Renal pelvis (tissue), 4 donors: ENCODE results near the gene CCDC92B. TPM values are rescaled to one million over a fixed set of nuclear protein-coding genes. Genes with fewer than 3 reads are reported as not detected.

Source experiments
- DNase-seq: peaks from one replicate; pipeline ENCODE4 v3.0.0-alpha.2; 2013
- polyA plus RNA-seq, 3 donors: library from polyadenylated mRNA; unstranded; fragments of 120-200 nt; gene quantifications; one replicate each; pipeline ENCODE4 v1.2.1, GENCODE V29; 2013; ENCODE audit not compliant: insufficient read length in 3 of 3

Gene CCDC92B
- polyA plus RNA-seq, 3 donors: 0.14 to 0.43 (median 0.27) TPM

DNA sequence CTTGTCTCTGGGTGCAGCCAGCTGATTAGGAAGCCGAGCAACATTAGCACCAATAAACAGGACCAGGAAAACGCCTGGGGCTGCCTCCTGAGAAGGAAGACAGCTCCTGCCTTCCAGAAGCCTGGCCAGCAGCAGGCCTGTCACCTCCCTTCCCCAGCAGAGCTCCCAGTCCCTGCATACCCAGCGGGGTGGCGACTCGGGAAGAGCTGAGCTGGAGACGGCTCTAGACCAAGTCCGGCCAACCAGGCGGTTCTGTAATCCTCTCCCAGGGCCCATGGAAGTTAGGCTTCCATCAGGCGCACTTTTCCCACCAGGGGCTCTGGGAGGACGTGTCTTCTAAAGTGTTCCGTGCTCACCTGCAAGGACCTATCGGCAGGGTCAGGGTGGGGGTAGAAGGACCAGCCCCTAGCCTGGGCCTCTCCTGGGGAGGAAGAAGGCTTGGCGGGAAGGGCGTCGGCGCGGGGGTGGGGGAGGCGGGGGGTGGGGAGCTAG lies 25.9 kb downstream of the CCDC92B start:
- no peak for DNase-seq

DNA sequence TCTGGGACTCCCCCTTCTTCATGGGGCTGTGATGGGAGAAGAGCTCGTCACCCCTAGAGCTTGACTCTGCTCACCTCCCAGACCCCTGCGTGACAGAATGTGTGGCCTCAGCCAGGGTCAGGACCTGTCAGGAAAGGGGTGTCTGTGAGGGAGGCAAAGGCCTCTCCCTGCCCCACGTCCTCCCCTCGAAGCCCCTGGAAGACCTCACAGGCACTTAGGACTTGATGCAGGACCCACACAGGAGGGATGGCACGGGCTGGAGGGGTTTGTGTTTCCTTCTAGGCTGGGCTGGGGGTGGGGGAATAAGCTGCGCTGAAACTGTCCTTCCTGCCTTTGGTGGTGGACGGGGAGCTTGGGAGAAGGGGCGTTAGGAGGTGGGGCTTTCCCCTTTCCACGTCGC lies 26.8 kb downstream of the CCDC92B start:
- DNase-seq: no peak

DNA sequence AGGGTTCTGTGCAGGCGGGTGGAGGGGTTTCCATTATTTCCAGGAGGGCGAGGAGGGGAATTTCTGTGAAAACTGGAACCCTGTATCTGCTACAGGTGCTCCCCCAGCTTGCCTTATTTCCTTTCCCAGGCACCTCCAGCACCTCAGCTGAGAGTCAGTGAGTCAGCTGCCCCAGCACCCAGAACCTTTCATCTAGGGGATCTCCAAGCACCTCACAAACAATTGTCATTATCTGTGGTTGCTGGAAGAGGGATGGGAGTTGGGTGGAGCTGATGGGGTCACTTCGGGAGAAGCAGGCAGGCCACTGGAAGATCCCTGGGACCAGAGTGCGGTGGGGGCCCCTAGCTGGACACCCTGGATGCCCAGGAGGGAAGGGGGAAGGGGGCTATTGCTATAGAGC lies 27.8 kb downstream of the CCDC92B start:
- DNase-seq: no peak

DNA sequence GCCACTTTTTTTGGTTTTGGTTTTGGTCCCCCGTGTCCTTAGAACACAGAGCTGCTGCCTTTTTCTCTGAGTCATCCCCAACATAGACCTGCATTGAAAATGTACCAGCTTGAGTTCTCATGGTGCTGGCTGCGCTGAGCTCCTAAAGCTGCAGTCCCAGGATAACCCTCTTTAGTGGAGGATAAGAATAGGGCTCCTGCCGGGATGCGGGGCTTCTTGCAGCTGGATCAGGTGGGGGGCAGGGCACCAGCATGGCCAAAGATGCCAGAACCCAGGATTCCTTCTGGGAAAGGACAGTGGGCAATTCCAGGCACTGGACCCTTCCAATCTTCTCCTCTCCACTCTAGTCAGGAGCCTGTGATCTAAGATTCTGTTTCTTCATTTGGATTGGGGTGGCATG lies 29.6 kb downstream of the CCDC92B start:
- DNase-seq: no peak

DNA sequence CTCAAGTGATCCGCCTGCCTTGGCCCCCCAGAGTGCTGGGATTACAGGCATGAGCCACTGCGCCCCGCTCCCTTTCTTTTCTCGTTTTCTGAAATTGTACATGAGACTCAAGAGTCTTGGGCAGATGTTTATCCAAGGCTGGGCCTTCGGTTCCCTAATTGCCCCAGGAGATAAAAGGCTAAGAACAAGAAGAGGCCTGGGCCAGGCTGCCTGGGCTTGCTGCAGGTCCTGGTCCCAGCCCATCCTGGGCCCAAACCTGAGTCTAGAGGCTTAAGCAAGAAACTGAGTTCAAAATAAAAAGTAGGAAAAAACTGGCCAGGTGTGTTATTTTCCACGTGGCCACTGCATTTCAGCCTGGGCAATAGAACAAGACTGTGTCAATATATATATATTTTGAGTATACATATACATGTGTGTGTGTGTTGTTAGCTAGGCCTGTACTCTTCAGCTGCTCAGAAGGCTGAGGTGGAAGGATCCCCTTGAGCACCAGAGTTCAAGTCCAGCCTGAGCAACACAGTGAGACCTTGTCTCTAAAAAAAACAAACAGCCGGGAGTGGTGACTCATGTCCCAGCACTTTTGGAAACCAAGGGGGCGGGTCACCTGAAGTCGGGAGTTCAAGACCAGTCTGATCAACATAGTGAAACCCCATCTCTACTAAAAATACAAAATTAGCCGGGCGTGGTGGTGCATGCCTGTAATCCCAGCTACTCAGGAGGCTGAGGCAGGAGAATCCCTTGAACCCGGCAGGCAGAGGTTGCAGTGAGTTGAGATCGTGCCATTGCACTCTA lies 31.1 kb downstream of the CCDC92B start:
- DNase-seq: no peak

DNA sequence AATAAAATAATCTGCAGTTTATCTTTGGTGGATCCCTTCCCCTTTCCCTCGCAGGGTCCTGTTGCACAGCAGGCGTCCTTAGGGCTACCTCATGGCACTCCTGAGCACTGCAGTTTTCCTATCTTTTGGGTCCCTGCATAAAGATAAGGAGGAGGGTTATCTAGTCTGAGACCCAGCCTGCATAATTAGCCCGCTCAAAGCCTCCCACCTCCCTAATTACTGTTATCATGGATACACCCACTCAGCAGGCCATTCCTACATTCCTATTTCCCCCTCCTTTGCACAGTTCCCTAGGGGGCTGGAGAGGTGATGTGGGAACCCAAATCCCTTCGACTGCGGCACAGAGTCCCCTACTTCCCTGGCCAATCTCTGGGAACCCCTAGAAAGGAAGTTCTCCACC lies 32.8 kb downstream of the CCDC92B start:
- no peak for DNase-seq

DNA sequence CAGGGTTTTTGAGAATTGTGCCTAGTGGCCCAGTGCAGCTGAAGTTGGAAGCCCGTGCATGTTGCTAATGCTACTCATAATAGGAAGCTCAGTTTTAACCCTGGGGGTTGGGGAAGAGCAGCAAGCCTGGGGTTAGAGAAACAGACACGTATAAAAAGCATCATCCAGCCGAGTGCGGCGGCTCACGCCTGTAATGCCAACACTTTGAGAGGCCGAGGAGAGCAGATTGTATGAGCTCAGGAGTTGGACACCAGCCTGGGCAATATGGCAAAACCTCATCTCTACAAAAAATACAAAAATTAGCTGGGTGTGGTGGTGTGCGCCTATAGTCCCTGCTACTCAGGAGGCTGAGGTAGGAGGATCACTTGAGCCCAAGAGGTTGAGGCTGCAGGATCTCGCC lies 35.6 kb downstream of the CCDC92B start:
- no peak for DNase-seq

DNA sequence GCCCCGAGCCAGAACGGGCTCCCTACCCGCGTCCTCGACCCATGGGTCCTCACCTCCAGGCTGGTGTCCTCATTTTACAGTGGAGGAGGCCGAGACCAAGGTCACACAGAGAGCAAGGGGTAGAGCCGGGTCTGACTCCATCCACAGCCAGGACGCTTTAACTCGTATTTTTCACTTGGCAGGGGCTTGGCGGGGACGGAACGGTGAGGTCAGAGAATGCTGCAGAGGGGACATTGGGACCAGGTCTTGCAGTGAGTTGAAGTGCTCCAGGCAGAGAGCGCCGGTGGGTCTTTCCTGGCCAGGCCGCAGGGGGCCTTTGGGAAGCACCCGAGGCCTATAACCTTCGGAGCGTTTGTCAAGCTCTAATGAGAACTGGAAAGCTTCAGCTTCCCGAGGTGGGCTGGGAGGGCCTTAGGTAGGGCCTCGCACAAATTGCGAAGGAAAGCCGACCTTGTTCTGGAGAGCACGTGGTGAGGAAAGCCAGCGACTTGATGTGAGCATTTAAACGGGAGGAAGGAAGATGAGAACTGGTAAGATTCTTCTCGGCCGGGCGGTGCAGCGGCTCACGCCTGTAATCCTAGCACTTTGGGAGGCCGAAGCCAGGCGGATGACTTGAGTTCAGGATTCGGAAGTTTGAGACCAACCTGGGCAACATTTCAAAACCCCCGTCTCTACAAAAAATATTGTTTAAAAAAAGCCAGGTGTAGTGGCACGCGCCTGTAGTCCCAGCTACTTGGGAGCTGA lies 37.0 kb downstream of the CCDC92B start:
- DNase-seq: no peak

DNA sequence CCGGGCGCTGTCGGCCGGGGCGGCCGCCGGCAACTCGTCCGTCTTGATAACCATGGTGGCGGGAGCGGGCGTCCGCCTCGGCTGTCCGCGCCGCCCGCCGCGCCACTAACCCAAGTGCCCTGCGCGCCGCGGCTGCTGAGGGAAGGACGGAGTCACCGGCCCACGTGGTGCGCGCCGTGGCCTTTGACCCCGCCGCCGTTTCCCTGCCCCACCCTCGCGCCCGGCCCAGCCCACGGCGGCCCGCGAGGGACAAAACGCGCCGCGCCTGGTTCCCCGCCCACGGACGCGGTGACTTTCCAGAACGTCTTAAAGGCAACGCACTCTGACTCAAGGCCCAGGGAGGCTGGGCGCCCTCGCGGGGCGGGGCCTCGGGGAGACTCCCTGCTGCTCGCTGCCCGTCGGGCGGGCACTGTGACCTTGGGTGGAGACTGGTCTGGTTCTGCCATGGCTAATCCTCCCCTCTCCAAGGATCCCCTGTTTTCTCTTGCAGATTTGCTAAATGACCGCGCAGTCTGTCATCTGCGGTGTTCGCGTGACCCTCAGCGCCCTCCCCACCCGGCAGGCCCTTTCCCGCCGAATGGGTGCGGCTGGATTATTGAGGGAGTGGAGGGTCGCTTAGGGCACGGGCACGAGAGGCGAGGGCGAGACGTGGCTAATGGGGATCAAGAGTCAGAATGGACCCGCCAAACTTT lies 37.7 kb downstream of the CCDC92B start, which contains the start of gene CLUH:
Gene CLUH (minus strand): TSS at position 157 of the 692 bp plus-strand sequence. CDS start 103 bp downstream, at position 54.
- peak; percentile 95 for DNase-seq

DNA sequence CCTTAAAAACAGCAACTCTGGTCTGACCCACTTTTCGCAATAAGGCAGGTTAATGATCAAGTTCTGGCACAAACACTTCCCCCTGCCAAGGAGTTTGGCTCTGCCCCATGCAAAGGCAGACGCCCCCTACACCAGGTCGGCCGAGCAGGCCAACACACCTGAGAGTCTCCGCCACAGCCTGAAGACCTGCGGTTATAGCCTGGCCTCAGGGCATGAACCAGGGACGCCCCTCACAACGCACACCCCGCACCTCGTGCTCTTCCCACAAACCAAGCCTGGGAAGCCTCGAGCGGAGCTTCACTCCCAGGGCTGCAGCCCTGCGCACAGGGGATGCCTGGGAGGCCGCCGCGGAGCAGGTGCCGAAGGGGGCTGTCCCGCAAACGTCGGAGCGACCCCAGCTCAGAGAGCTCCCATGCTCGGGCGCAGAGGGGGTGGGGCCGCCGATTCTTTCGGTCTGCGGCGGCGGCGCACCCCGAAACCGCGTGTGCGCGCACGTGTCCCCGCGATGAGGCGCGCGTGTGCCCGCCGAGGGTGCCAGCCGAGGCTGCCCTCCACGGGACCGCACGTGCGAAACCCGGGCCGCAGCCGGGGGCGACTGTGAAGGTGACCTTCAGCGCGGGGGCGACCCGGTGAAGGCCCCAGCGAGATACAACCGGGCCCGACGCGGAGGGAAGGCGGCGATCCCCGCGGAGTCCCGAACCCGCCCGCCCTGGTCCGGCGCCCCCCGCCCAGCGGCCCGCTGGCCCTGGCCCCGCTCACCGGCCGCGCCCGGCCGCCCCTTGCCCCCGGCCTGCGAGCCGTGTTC lies 38.4 kb downstream of the CCDC92B start:
- DNase-seq: no peak

DNA sequence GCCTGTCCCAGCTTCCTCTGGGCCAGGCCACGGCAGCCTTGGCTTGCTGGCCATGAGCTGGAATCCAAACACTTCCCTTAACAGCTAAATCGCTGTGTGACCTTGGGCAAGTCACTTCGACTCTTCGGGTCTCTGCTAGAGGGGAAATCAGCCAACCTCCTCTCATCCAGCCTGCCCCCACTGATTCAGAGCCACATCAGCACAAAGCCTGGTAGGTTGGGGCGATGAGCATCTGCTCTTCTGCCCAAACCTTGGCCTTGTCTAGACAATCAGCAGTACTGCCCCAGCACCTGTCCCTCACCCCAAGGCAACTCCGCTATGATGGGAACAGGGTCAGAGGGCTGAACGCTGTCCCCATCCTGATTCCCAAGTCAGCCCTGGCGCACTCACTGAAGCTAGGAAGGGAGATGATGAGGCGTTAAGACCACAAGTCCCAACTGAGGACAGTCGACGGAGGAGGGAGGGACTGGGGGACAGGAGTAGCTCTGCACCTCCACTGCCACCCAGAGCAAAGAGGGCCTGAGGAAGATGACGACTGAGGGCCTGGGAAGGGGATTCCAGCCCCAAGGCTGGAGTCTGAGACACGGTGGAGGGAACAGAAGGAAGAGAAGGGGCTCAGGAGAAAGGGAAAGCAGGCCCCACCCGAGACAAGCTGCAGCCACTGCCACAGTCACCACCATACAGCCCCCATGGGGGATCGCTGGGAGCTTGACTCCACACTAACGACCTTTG lies 39.2 kb downstream of the CCDC92B start:
- DNase-seq: no peak

DNA sequence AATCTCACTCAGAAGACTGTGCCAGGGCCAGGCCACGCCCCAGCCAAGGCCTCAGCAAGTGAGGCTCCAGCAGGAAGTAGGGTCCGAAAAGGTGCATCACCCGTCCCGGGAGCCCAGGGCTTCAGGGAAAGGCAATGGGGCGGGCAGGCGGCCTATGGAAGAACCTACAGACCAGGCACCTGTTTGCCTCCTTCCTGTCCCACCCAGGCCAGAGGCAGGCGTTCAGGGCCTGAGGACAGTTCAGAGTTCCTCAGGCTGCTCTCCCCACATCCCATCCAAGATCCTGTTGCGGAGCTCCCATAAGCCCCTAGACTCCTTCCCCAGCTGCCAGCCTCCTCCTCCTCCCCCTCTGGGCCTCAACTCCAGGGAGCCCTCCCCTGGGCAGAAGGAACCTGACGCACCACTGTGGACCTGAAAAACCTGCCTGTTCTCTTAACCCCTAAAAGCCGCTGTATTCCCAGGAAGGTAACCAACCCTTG lies 40.2 kb downstream of the CCDC92B start:
- DNase-seq: no peak

DNA sequence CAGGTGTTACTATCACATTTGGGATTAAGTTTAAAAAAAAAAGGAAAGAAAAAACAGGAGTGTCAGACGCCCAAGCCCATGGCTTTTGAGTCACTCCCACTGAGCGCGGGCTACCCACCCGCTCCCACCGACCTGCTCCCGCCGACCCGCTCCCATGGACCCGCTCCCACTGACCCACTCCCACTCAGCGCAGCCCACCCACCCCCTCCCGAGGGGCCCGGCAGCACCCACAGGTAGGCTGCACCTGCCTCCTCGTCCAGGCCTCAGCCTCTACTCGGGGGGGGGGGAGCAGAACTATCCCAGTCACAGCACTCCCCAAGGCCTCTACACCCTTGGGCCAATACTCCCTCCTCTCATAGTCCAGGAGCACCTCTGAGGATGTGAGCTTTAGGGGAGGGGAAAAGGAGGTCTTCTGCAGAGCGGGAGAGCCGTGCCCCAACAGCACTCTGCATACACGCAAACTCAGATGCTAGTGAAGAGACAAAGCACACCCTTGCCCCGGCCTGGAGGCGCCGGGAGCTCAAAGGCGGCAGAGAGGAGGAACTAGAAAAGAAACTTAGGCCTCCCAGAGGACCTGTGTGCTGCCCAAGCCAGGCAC lies 40.8 kb downstream of the CCDC92B start:
- DNase-seq: no peak

DNA sequence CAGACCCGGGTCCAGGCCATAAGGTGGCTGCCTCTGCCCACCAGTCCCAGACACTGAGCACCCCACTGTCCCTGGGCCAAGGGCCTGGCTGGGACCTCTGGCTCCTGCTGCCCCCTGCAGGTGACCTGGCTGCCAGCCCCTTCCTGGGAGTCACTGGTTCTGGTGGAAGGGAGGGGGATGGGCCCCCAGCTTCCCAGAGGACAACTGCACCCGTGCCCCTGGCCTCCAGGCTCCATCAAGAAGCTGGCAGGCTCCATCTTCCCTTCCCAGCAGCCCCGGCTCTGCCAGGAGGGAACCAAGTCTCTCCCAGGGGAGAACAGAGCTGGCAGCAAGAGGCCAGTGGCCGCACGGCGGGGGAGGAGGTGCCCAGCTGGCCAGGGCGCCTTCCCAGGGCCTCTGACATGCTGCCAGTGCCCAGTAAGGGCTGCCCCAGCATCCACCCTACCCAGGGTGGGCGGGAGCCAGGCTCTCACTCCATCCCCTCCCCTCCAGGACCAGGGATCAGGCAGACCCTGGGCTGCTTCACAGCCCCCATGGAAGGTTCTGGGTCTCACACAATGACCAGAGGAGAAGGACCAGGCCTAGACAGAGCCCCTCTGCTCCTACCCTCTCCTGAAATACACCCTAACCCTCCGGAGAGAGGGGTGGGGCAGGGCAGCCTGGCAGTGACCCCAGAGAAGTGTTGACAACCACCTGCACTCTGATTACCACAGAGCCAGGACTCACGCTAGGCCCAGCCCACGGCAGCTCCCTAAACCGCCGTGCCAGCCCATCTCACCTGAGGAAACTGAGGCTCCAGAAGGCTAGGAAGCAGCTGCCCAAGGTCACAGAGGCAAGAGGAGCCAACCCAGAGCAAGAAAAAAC lies 41.5 kb downstream of the CCDC92B start:
- DNase-seq: no peak

DNA sequence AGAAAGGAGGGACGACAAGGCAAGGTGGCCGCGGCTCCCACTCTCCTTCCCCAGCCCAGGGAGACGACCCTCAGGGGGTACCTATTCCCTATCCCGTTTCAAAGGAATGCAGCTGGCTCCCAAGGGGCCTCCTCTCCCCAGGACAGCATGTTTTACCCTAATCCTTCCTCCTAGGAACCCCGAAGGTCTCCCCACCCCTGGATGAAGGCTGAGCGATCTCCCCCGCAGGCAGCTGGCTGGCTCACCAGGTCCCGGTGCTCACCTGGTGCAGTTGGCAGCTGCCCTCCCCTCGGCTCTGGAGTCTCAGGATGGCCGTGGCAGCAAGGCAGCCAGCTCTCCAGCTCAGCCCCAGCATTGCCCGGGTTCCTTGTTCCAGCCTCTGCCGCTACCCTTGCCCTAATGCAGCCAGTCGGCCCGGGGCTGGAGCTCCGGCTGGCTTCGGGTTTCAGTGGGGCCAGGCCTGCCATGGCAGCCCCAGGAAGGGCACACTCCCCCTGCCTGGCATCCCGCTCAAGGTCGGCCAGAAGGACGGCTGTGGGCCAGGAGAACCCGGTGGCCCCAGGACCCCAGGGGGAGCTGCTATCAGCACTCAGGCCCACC lies 42.4 kb downstream of the CCDC92B start:
- no peak for DNase-seq

DNA sequence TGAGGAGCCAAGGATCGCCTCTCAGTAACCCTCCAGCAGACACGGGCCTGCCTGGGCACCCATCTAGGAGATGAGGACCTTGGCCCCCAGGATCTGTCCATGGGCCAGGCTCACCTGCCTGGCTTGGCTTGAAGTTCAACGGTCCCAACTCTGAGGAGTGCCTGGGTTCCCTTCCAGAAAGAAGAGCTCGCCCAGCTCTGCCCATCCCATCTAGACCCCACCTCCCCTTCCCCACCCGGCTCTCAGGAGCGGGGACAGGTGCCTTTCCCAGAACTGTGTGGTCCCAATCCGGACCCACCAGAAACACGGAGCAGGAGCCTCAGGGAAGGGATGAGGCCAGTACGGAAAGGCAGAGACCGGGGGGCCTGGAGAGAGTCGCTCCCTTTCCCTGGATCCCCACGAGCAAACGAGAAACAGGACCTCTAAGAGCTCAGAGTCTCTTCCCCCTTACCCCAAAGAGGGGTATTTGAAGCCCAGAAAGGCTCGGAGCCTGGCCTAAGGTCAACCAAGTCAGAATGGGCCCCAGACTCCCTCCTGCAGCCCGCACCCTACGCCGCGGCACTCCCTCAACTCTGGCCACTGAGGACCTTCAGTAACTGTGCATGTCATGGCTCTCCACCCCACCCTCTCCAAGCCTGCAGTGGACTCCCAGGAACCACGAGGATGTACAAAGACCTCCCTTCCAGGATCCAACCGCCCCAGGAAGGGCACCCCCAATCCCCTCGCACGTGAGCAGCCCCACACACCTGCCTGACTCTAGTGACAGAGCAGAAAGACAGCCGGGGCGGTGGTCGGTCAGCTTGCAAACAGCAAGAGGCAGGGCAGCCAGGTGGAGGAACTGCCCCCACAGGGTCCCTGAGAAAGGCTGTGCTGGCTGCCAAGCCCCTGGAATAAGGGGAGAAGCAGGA lies 43.3 kb downstream of the CCDC92B start:
- DNase-seq: no peak

DNA sequence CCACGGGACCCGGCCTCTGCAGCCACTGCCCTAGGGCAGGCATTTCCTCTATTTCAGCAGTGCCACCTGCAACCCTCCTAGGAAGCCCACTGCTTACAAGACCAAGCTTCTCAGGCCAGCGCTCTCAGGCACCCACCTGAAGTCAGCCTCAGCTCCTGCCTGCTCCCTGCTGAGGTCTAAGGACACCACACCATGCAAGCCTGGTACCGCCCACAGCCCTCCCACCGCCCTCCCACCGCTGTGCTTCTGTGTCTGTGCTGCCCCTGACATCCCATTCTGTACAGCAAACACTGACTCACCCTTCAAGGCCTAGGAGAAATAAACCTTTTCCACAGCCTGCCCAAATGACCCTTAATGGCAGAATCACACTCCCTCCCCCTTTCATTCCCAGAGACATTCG lies 44.2 kb downstream of the CCDC92B start:
- no peak for DNase-seq

DNA sequence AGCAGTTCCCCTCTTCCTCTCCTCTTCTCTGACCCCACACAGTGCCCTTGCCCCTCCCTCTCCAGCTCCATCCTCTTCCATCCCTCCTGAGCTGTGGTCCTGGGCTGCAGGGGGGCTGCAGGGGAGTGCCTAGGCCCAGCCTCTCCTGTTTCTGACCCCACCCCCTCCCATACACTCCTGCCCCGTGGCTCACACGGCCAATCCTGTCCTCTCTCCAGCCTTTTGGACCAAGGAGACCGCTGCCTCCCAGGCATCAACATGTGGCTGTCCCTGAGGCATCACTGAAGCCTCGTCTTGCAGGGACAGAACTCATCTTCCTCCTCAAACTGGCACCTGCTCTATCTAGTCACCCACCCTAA lies 44.6 kb downstream of the CCDC92B start:
- DNase-seq: no peak
